ENCODE results near the gene CHKB.
"Not testable (repeated sequence)": the region's sequence is repeated elsewhere in the genome, so short reads cannot be mapped to it uniquely, and the experiment has no call there.

Gene CHKB

DNA sequence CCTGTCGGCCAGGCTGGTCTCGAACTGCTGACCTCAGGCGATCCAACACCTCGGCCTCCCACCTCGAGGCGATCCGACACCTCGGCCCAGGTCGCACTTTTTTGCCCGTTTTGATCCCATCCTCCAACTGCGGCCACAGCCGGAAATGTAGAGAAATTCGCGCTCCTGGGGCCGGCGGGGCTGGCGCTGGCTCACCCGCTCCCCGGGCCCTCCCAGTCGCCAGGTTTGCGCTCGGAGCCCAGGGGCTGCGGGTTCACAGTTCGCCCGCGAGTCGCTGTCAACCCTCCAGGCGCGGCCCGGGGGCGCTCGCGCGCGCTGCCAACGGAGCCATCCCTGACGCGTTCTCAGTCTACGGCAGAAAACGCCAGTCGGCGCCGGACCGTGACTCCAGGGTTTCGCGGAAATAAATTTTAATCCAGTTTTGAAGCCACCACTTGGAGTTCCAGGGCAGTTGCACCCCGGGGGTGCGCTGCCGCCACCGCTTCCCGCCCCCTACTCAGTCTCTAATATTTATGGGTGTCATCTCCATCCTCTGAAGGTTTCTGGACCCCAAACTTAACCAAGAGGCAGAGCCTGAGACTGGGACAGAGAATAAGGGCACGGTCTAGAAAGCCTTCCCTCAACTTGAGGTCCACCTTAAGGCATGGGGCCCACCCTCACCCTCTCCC lies 38.4 kb downstream of the CHKB start:
- Mint-ChIP-seq H3K27me3 (no peaks in the 10 kb centered on the region), H3K4me3 (peak overlapping the region; percentile 44), H3K4me1 (ENCODE audit: low read depth) (peaks cover 64% of the 10 kb centered on the region), H3K36me3 (ENCODE audit: low read depth) (peaks cover 8% of the 10 kb centered on the region), H3K9me3 (no peaks in the 10 kb centered on the region), H3K27ac (no peak overlapping the region)

DNA sequence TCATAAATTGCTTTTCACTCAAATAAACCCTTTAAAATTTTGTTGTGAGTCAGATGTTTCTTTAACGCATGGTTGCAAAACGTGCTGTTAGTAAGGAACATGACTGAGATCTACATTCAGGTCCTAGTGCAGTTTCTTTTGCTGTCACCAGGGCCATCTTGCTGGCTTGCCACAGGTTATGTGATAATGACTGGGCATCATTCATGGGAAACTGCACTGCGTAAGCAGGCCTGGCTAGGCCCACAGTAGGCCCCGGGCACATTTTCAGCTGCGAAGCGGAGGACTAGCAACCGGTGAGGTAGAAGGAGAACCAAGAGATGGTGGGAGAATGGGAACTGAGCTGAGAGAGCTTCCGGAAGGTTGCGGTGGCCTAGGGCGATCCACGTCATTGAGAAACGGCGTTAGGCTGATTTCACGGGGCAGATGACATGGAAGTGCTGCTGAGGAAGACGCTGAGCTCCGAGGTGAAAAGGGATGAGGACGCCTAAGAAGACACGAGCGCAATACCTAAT lies 40.2 kb downstream of the CHKB start:
- H3K27me3 Mint-ChIP-seq, result no peaks in the 10 kb centered on the region
- no peaks in the 10 kb centered on the region for H3K9me3 Mint-ChIP-seq
- peaks cover 8% of the 10 kb centered on the region for H3K36me3 Mint-ChIP-seq (ENCODE audit: low read depth)
- H3K4me3 Mint-ChIP-seq, result peak overlapping the region; percentile 27
- H3K27ac Mint-ChIP-seq, result peak overlapping the region; percentile 96
- peaks cover 77% of the 10 kb centered on the region for H3K4me1 Mint-ChIP-seq (ENCODE audit: low read depth)

DNA sequence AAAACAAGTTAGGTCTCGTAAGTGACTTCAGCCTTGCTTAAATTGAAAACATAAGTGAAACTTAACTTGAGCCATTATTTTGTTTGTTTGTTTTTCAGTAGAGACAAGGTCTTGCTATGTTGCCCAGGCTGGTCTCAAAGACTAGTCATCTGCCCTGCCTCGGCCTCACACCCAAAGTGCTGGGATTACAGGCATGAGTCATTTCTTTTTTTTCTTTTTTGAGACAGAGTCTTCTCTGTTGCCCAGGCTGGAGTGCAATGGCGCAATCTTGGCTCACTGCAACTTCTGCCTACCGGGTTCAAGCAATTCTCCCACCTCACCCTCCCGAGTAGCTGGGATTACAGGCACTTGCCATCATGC lies 41.0 kb downstream of the CHKB start:
- not testable (repeated sequence) for H3K27me3 Mint-ChIP-seq; H3K9me3 Mint-ChIP-seq; H3K36me3 Mint-ChIP-seq (ENCODE audit: low read depth)
- Mint-ChIP-seq H3K4me1 (ENCODE audit: low read depth) (peaks cover 84% of the 10 kb centered on the region), H3K4me3 (peak overlapping the region; percentile 27), H3K27ac (peak overlapping the region; percentile 96)

DNA sequence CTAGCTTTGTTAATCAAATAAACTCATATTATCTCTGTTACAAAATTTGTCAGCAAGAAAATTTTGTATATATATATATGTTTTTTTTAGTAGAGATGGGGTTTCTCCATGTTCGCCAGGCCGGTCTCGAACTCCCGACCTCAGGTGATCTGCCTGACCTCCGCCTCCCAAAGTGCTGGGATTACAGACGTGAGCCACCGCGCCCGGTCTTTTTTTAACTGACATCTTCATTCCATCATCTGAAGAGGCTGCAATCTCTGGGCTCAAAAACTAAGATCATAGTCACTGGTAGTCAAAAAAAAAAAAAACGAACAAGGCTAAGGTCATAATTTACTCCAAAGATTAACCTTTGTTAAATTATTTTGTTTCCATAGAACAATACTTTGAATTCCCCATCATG lies 42.3 kb downstream of the CHKB start:
- peaks cover 8% of the 10 kb centered on the region for H3K36me3 Mint-ChIP-seq (ENCODE audit: low read depth)
- peak overlapping the region; percentile 41 for H3K4me3 Mint-ChIP-seq
- no peaks in the 10 kb centered on the region for H3K27me3 Mint-ChIP-seq
- H3K4me1 Mint-ChIP-seq (ENCODE audit: low read depth), result peaks cover 79% of the 10 kb centered on the region
- H3K9me3 Mint-ChIP-seq, result no peaks in the 10 kb centered on the region
- peak overlapping the region; percentile 96 for H3K27ac Mint-ChIP-seq

DNA sequence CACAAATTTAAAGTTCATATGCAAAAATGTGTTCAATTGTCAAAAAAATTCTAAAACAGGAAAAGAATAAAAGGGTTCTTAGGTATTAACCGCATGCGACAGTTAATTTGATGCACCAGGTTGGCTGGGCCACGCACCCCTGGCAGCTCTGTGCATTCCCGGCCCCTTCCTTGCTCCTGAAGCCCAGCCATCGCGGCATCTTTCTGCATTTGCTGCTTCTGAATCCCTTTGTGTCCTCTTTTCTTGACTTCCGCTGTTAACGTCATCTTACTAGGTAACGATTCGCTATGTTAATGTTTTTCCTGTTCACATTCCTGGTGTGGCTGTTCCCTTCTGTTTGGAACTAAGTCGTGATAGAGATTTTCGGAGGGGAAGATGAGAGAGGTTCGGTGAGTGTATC lies 44.9 kb downstream of the CHKB start:
- Mint-ChIP-seq H3K27me3 (no peaks in the 10 kb centered on the region), H3K4me1 (ENCODE audit: low read depth) (peaks cover 86% of the 10 kb centered on the region), H3K27ac (peak overlapping the region; percentile 99), H3K4me3 (no peak overlapping the region), H3K36me3 (ENCODE audit: low read depth) (peaks cover 8% of the 10 kb centered on the region), H3K9me3 (no peaks in the 10 kb centered on the region)

DNA sequence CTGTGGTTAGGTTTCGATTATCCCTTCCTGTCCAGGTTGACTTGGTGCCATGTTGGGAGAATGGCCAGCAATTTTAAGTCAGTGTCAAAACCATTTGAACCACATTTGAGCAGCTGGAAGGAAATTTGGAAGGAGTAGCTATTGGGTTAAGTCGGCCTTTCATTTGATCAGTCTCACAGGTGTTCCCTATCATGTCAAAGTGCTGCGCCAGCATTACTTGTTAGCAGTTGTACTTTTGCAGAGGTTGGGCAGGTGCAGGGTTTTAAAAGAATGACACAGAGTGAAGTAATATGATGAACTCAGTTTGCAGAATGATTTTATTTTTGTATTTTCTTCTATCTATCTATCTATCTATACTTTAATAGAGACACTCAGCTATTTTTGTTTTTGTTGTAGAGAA lies 46.4 kb downstream of the CHKB start:
- H3K36me3 Mint-ChIP-seq (ENCODE audit: low read depth), result no peaks in the 10 kb centered on the region
- H3K27ac Mint-ChIP-seq, result no peak overlapping the region
- H3K27me3 Mint-ChIP-seq, result no peaks in the 10 kb centered on the region
- no peaks in the 10 kb centered on the region for H3K9me3 Mint-ChIP-seq
- H3K4me1 Mint-ChIP-seq (ENCODE audit: low read depth), result peaks cover 75% of the 10 kb centered on the region
- H3K4me3 Mint-ChIP-seq, result no peak overlapping the region

DNA sequence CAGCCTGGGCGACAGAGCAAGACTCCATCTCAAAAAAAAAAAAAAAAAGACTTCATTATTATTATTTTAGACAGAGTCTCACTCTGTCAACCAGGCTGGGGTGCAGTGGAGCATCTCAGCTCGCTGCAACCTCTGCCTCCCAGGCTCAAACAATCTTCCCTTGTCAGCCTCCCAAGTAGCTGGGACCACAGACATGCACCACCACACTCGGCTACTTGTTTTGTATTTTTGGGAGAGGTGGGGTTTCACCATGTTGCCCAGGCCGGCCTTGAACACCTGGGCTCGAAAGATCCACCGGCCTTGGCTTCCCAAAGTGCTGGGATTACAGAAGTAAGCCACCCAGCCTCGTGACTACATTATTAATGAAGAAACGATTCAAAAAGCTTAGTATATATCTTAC lies 47.5 kb downstream of the CHKB start:
- H3K36me3 Mint-ChIP-seq (ENCODE audit: low read depth), result no peaks in the 10 kb centered on the region
- peaks cover 64% of the 10 kb centered on the region for H3K4me1 Mint-ChIP-seq (ENCODE audit: low read depth)
- H3K27me3 Mint-ChIP-seq, result no peaks in the 10 kb centered on the region
- no peaks in the 10 kb centered on the region for H3K9me3 Mint-ChIP-seq
- no peak overlapping the region for H3K4me3 Mint-ChIP-seq
- H3K27ac Mint-ChIP-seq, result no peak overlapping the region

DNA sequence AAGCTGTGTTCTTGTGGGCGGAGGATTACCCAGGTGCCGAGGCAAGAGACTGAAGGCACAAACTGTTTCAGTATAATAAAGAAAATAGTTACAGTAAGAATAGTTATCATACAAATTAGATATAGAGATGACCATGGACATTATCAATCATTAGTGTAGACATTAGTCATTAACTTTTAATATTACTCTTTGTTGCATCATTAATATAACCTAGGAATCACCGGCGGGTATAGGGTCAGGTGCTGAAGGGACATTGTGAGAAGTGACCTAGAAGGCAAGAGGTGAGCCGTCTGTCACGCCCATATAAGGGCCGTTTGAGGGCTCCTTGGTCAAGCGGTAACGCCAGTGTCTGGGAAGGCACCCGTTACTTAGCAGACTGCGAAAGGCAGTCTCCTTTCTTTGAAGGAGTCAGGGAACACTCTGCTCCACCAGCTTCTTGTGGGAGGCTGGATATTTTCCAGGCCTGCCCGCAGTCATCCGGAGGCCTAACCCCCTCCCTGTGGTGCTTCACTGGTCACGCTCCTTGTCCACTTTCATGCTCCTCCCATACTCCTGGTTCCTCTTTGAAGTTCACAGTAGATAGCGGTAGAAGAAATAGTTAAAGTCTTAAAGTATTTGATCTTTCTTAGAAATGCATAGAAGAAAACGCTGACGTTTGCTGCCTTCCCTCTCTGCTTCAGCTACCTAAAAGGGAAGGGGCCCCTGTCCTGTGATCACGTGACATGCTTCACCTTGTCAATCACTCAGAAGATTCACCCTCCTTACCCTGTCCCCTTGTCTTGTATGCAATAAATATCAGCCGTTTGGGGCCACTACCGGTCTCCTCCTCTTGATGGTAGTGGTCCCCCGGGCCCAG lies 48.6 kb downstream of the CHKB start:
- not testable (repeated sequence) for H3K36me3 Mint-ChIP-seq (ENCODE audit: low read depth); H3K27me3 Mint-ChIP-seq; H3K9me3 Mint-ChIP-seq
- peaks cover 53% of the 10 kb centered on the region for H3K4me1 Mint-ChIP-seq (ENCODE audit: low read depth)
- peak overlapping the region; percentile 86 for H3K27ac Mint-ChIP-seq
- H3K4me3 Mint-ChIP-seq, result peak overlapping the region; percentile 92

DNA sequence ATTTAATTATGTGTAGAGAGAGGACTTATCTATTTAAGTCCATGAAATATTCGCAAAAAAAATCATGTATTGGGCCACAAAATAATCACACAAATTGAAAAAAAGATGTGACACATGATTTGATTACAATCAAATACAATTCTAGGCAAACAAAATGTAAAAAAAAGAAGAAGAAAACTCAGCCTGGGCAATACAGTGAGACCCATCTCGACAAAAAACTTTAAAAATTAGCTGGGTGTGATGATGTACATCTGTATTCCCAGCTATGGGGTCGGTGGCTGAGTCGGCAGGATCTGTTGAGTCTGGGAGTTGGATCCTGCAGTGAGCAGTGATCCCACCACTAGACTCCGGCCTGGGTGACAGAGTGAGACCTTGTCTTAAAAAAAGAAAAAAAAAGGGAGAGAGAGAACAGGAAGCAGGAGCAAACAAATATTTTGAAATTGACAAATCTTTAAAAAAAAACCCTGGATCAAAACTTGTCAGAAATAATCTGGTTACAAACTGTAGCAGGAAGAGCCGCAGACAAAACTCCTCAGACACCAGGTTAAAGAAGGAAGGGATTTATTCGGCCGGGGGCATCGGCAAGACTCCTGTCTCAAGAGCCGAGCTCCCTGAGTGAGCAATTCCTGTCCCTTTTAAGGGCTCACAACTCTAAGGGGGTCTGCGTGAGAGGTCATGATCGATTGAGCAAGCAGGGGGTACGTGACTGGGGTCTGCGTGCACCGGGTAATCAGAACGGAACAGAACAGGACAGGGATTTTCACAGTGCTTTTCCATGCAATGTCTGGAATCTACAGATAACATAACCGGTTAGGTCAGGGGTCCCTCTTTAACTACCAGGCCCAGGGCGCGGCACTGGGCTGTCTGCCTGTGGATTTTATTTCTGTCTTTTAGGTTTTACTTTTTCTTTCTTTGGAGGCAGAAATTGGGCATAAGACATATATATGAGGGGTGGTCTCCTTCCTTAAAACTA lies 49.5 kb downstream of the CHKB start:
- Mint-ChIP-seq H3K9me3 (no peaks in the 10 kb centered on the region), H3K27ac (peak overlapping the region; percentile 86), H3K27me3 (no peaks in the 10 kb centered on the region), H3K4me1 (ENCODE audit: low read depth) (peaks cover 53% of the 10 kb centered on the region), H3K36me3 (ENCODE audit: low read depth) (peaks cover 5% of the 10 kb centered on the region), H3K4me3 (peak overlapping the region; percentile 92)

DNA sequence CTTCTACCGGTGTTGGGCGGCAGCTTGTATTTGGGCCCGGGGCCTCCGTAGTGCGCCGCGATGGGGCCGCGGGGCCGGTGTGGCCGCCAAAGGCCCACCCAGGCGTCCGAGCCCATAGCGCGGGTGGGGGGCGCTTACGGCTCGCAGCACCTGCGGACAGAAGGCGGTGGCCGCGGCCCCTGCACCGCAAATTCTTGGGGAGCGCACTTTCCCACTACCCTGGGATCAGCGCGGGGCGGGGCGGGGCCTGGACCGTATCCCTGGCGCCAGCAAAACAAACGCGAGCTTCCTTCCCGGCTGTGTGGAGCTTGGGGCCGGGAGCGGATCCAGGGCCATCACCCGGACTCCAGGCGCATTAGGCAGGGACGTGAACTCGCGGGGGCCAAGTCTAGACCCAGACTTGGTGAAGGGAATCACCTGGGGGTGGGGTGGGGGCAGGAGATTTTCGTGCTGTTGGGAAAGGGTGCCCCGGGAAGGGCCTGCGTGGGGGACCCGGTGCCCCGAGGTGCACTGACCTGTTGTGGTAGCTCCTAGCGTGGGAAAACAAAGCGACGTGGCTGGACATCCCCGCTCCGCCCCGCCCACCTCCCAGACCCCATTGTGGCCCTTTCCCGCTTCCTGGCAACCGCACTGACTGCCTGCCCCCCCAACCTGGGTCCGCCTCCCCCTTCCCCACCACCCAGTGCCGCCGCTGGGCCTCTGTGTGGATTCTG lies 50.5 kb downstream of the CHKB start:
- Mint-ChIP-seq H3K9me3 (no peaks in the 10 kb centered on the region), H3K4me3 (peak overlapping the region; percentile 92), H3K4me1 (ENCODE audit: low read depth) (peaks cover 53% of the 10 kb centered on the region), H3K27ac (peak overlapping the region; percentile 96), H3K27me3 (no peaks in the 10 kb centered on the region), H3K36me3 (ENCODE audit: low read depth) (peaks cover 13% of the 10 kb centered on the region)

DNA sequence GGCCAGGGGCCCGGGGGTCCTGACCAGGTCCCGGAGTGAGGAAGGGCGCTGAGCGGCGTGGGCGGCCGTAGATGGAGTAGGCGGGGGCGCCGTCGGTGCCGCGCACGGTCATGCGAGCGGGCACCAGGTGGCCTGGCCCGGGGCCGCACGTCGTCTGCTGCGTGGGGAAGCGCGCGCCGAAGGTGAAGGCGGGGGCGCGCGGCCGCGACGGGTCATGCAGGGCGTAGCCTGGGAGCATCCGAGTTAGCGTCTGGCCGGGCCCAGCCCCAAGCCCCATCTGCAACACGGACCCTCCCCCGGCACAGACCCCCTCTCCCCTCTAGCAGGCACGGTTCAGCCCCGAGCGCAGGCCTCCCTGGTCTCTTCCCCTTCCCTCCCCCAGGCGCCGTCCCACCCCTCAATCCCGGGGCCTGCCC lies 51.1 kb downstream of the CHKB start:
- Mint-ChIP-seq H3K4me3 (peak overlapping the region; percentile 92), H3K9me3 (no peaks in the 10 kb centered on the region), H3K4me1 (ENCODE audit: low read depth) (peaks cover 51% of the 10 kb centered on the region), H3K36me3 (ENCODE audit: low read depth) (peaks cover 15% of the 10 kb centered on the region), H3K27ac (peak overlapping the region; percentile 96), H3K27me3 (no peaks in the 10 kb centered on the region)

DNA sequence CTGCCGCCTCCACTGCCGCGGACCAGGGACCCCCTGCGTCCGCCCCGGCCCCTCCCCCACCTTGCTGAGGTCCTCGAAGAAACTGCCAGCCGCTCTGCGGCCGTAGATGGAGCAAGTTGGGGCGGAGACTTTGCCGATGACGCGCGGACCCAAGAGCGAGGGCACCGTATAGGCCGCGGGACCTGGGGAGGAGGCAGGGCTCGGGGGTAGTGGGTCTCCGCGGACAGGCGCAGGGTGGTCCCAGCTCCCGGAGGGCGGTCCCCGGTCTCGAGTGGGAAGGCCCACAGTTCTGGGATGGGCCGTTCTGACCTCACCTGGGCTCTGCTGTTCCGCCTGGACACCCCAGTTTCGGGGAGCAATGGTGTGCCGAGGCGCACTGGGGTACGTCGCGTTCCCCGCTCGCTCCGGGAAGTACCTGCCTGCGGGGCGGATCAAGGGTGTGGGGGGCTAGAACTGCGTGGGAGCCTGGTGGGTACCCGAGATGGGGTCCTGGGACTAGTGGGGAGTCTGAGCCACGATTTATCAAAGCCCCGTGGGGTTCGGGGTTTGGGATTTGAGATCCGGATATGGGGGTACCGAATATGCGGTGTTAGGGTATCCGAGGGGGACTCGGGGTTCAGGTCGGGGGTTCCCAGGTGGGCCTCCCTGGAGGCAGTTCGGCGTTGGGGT lies 51.6 kb downstream of the CHKB start:
- Mint-ChIP-seq H3K4me3 (peak overlapping the region; percentile 92), H3K9me3 (no peaks in the 10 kb centered on the region), H3K27ac (peak overlapping the region; percentile 96), H3K4me1 (ENCODE audit: low read depth) (peaks cover 47% of the 10 kb centered on the region), H3K36me3 (ENCODE audit: low read depth) (peaks cover 15% of the 10 kb centered on the region), H3K27me3 (no peaks in the 10 kb centered on the region)

DNA sequence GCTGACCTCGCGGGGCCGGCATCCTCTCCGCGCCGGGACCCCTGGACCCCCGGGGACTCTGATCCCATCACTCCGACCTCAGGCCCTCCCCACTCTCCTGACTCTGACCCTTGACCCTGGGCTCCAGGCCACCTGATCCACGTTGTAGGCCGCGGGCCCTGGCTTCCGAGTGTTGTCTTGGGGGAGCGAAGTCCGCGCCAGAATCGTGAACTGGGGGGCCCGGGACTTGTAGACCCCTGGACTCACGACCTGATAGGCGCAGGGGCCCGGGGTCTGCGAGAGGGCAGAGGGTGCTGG lies 52.1 kb downstream of the CHKB start:
- Mint-ChIP-seq H3K27me3 (no peaks in the 10 kb centered on the region), H3K4me3 (peak overlapping the region; percentile 92), H3K4me1 (ENCODE audit: low read depth) (peaks cover 47% of the 10 kb centered on the region), H3K36me3 (ENCODE audit: low read depth) (peaks cover 15% of the 10 kb centered on the region), H3K27ac (peak overlapping the region; percentile 96), H3K9me3 (no peaks in the 10 kb centered on the region)

Data from stimulated activated naive CD8-positive, alpha-beta T cell treated with anti-CD3 and anti-CD28 coated beads, Interleukin-15, Interleukin-2, amounts not matched to agents 100 ng/mL and 50 ng/mL, for 24 hours (primary cell).